GM10847 (cell line): Measurements from ENCODE around the gene MAP4K2.

Source experiments
- POLR2A ChIP-seq: IDR thresholded peaks from 2 replicates; pipeline ENCODE4 v1.6.1; 2011; ENCODE audit not compliant: insufficient read length; ENCODE audit errors: extremely low read depth

Gene MAP4K2

DNA sequence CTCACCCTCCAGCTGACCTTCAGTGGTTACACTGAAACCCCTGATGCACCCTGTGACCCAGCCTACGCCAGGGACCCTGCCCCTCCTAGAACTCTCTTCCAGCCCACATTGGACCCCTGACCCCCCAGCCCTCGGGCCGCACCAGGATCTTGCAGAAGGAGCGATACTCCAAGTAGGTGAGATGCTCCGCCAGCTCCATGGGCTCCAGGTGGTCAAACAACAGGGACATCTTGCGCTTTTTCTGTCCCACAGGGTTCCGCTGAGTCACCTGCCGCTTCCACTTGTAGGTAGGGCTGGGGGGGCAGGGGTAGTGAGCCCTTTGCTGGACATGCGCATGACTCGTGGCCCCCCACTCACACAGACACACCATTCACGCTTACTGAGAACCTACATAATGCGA lies 63.1 kb downstream of the MAP4K2 start:
- no peak for TF ChIP-seq POLR2A

DNA sequence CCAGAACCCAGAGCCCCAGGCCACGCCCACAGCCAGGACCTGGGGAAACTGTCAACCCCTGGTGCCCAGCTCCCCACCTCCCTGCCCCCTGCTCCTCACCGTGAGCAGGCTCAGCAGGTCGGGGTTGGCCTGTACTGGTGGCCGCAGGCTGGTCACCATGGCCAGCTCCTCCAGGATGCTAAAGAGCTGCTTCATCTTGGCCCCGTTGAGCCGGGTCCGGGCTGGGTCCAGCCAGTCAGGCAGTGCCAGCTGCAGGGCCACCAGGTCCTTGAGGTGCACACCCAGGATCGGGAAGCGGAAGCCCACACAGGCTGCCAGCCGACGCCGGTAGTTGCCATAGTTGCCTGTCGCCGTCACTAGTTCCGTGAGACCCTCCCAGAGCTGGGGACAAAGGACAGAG lies 66.4 kb downstream of the MAP4K2 start:
- TF ChIP-seq POLR2A: no peak

DNA sequence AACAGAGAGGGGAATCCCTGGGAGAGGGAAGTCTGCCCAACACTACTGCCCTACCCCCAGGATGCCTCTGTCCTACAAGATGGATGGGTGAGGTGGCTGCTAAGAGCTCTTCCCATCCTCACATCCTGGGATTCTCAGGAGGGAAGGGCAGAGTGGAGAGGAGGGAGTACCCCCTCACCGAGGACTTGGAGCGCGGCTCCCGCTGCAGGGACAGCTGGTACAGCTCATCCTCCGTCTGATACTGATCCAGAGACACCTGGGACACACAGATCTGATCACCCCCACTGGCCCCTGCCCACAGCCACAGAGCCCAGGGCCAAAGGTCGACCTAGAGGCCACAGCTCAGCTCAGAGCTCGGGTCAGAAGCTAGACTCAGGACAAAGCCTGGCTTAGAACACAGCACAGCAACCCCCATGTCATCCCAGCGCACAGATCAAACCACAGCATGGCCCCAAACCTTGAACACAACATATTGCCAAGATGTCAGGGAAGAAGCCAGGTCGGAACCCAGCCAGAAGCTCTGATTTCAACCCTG lies 67.2 kb downstream of the MAP4K2 start:
- TF ChIP-seq POLR2A: no peak
